Vagina (tissue), 2 donors: ENCODE data around the gene PCSK5. TPM values are rescaled to one million over a fixed set of nuclear protein-coding genes. Genes with fewer than 3 reads are reported as not detected.

Experiments
- DNase-seq, 2 donors: peaks; one replicate each; pipeline ENCODE4 v3.0.0-alpha.2; 2017; ENCODE audit errors: extremely low spot score in 2 of 2
- H3K27ac ChIP-seq: fragments of 200-600 bp; sonication (generic); one replicate; pipeline ENCODE4 v1.5.1; 2019
- H3K27me3 ChIP-seq: fragments of 200-600 bp; sonication (generic); one replicate; pipeline ENCODE4 v1.5.1; 2019
- H3K36me3 ChIP-seq, 2 donors: fragments of 200-600 bp; sonication (generic); one replicate each; pipeline ENCODE4 v1.5.1; 2017 to 2019
- H3K4me1 ChIP-seq: fragments of 200-600 bp; sonication (generic); one replicate; pipeline ENCODE4 v1.5.1; 2019
- H3K4me3 ChIP-seq, 2 donors: fragments of 200-600 bp; sonication (generic); 1 replicate in 1 of 2; 2 replicates in 1 of 2; pipeline ENCODE4 v1.5.1; 2016 to 2019
- H3K9me3 ChIP-seq: fragments of 200-600 bp; sonication (generic); one replicate; pipeline ENCODE4 v1.5.1; 2019
- POLR2A ChIP-seq, 2 donors: fragments of 450-650 bp; IDR thresholded peaks; one replicate each; pipeline ENCODE4 v1.6.1; 2017; ENCODE audit warnings: antibody characterized with exemption in 2 of 2, mild to moderate bottlenecking in 2 of 2, moderate library complexity in 2 of 2
- POLR2AphosphoS5 ChIP-seq, 2 donors: sonication (generic); formaldehyde crosslinking; IDR thresholded peaks; one replicate each; pipeline ENCODE4 v1.9.0; 2017; ENCODE audit warnings: antibody characterized with exemption in 2 of 2, mild to moderate bottlenecking in 2 of 2, low read depth in 1 of 2; ENCODE audit not compliant: insufficient read depth in 1 of 2
- intact Hi-C: fragments of 100-400 bp; cut with DNase I; formaldehyde crosslinking; loops from one replicate; pipeline ENCODE4 v1.15.1; 2023
- total RNA-seq: library from RNA; depleted of rRNA; stranded (reverse); fragments of >200 nt; gene quantifications from one replicate; pipeline ENCODE4 v1.2.3, GENCODE V29; 2016
- TF ChIP-seq, protein P1 (sequence below), 3 experiments: fragments of 450-650 bp in 2 of 3; fragments of 200-600 bp in 1 of 3; sonication (generic) in 1 of 3; IDR thresholded peaks; one replicate each; pipeline ENCODE4 v1.5.1; 2017 to 2019; ENCODE audit warnings: antibody characterized with exemption in 3 of 3, mild to moderate bottlenecking in 2 of 3, moderate library complexity in 2 of 3

Gene PCSK5
- total RNA-seq, 1 donor from 2014 or later: 22.6 TPM

DNA sequence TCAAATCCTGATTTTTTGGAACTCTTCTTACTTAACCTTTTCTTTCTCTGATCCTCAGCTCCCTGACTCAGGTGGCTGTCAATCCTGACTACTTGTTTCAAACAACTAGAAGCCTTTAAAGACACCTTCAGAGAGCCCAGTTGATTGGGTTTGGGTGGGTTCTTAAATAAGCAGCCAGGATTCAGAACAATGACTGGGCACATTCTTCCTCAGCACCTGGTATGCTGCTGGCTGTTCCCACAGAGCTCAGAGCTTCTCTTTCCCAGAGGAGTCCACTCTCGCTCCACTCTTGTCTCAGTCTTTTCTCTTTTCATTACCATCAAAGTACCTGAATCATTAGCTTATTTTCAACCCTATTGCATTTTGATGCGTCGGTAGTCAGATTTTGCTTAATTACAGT is 22.5 kb downstream of the PCSK5 start:
- no peak for TF ChIP-seq POLR2AphosphoS5 (IDR thresholded peaks at IDR 0.05; ENCODE audit: insufficient read depth in 1 of 2, low read depth in 1 of 2)
- TF ChIP-seq POLR2A (IDR thresholded peaks at IDR 0.05): no peak
- TF ChIP-seq, protein P1, sequence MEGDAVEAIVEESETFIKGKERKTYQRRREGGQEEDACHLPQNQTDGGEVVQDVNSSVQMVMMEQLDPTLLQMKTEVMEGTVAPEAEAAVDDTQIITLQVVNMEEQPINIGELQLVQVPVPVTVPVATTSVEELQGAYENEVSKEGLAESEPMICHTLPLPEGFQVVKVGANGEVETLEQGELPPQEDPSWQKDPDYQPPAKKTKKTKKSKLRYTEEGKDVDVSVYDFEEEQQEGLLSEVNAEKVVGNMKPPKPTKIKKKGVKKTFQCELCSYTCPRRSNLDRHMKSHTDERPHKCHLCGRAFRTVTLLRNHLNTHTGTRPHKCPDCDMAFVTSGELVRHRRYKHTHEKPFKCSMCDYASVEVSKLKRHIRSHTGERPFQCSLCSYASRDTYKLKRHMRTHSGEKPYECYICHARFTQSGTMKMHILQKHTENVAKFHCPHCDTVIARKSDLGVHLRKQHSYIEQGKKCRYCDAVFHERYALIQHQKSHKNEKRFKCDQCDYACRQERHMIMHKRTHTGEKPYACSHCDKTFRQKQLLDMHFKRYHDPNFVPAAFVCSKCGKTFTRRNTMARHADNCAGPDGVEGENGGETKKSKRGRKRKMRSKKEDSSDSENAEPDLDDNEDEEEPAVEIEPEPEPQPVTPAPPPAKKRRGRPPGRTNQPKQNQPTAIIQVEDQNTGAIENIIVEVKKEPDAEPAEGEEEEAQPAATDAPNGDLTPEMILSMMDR (IDR thresholded peaks at IDR 0.05): no peak
- Histone ChIP-seq H3K36me3 (no peaks in the 10 kb centered on the region), H3K4me3 (no peak overlapping the region), H3K4me1 (peaks cover 20% of the 10 kb centered on the region), H3K9me3 (no peaks in the 10 kb centered on the region), H3K27me3 (no peaks in the 10 kb centered on the region), H3K27ac (no peak overlapping the region)
- intact Hi-C loops: no loop called here
- DNase-seq: no peak

DNA sequence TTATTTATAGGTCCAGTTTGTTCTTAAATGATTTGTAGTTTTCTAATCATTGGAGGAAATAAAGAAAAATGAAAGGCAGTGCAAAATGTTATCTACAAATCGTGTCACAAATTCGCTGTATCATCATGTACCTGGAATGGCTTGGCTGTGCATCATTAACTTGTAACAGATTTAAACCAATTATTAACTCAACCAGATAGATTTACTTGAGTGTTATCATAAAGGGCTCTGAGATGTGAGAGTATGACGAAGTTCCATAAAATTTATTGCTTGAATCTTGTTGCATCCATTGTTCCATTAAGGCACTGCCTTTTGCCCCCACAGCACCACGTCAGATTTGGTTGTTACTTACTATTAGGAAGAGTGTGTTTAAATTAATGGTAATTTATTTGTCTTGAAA is 23.5 kb downstream of the PCSK5 start:
- H3K27ac ChIP-seq: no peak overlapping the region
- no peaks in the 10 kb centered on the region for H3K27me3 ChIP-seq
- no peaks in the 10 kb centered on the region for H3K9me3 ChIP-seq
- no peak for DNase-seq
- no peak overlapping the region for H3K4me3 ChIP-seq
- no peaks in the 10 kb centered on the region for H3K36me3 ChIP-seq
- intact Hi-C loops: no loop called here
- TF ChIP-seq, protein P1 (IDR thresholded peaks at IDR 0.05): no peak
- no peak for TF ChIP-seq POLR2AphosphoS5 (IDR thresholded peaks at IDR 0.05; ENCODE audit: insufficient read depth in 1 of 2, low read depth in 1 of 2)
- no peak for TF ChIP-seq POLR2A (IDR thresholded peaks at IDR 0.05)
- peaks cover 17% of the 10 kb centered on the region for H3K4me1 ChIP-seq

DNA sequence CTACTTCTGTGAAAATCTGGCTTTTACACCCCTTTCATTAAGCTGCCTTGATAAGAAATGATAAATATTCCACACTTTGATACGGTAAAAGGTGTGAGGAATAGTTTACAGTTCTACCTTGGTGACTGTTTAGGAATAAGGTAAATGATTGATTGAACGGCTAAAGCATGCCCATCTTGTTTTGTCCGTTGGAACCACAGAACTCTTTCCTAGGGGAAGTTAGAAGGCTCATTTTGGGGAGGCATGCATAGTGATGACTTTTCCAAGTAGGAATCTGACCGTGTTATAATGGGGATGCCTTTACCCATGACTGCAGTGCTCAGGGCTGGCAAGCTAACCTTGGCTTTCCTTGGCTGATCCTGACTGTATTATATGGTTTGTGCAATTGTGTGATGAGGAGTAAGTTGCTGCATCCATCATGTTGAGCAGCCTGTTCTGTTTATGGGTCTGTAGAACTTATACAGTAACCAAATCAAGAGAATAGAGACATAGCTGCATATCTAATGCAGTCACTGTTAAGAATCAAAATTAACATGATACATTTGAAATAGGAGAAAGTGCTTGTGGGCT is 24.5 kb downstream of the PCSK5 start:
- Histone ChIP-seq H3K27ac (no peak overlapping the region), H3K9me3 (no peaks in the 10 kb centered on the region), H3K4me1 (peaks cover 7% of the 10 kb centered on the region), H3K27me3 (no peaks in the 10 kb centered on the region), H3K36me3 (no peaks in the 10 kb centered on the region), H3K4me3 (no peak overlapping the region)
- no peak for DNase-seq
- TF ChIP-seq POLR2A (IDR thresholded peaks at IDR 0.05): no peak
- no peak for TF ChIP-seq POLR2AphosphoS5 (IDR thresholded peaks at IDR 0.05; ENCODE audit: insufficient read depth in 1 of 2, low read depth in 1 of 2)
- TF ChIP-seq, protein P1 (IDR thresholded peaks at IDR 0.05): no peak
- intact Hi-C loops: no loop called here

DNA sequence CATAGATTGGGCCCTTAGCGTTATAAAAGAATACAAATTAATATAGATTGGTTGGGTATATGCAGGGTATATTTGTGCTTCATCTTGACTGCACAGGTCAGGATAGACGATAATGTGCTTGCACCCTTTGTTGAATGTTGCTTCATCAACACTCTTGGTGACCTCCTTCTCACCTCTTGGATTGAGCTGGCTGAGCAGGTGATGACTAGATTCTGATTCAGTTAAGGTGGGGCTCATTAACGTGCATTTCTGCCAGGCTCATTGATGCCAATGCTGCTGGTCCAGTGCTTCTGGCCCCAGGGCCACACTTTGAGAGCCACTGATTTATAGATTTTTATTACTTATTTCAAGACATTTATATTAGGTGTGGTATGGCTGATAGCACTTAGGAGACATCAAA is 27.7 kb downstream of the PCSK5 start:
- H3K36me3 ChIP-seq: no peaks in the 10 kb centered on the region
- DNase-seq: no peak
- no peak overlapping the region for H3K27ac ChIP-seq
- intact Hi-C loops: no loop called here
- no peak overlapping the region for H3K4me3 ChIP-seq
- H3K4me1 ChIP-seq: no peaks in the 10 kb centered on the region
- H3K9me3 ChIP-seq: no peaks in the 10 kb centered on the region
- H3K27me3 ChIP-seq: no peaks in the 10 kb centered on the region
- TF ChIP-seq POLR2A (IDR thresholded peaks at IDR 0.05) (no peak), POLR2AphosphoS5 (IDR thresholded peaks at IDR 0.05; ENCODE audit: insufficient read depth in 1 of 2, low read depth in 1 of 2) (peak in 1 of 2 donors; percentile 48)
- TF ChIP-seq, protein P1 (IDR thresholded peaks at IDR 0.05): no peak

DNA sequence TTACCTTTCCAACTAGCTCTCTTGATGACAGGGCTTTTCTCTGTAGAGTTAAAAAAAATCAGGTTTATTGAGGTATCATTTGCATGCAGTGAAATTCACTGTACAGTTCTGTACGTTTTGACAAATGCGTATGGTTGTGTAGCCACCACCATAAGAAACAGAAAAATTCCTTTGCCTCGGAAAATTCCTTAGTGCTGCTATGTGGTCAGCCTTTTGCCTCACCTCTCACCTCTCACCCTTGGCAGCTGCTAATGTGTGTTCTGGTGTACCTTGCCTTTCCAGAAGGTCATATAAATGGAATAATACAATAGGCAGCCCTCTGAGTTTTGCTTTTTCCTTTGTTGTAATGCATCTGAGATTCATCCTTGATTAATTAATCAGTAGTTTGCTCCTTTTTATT is 28.4 kb downstream of the PCSK5 start:
- Histone ChIP-seq H3K9me3 (no peaks in the 10 kb centered on the region), H3K4me3 (no peak overlapping the region), H3K4me1 (no peaks in the 10 kb centered on the region), H3K27ac (no peak overlapping the region), H3K27me3 (no peaks in the 10 kb centered on the region), H3K36me3 (no peaks in the 10 kb centered on the region)
- TF ChIP-seq, protein P1 (IDR thresholded peaks at IDR 0.05): no peak
- no peak for TF ChIP-seq POLR2AphosphoS5 (IDR thresholded peaks at IDR 0.05; ENCODE audit: insufficient read depth in 1 of 2, low read depth in 1 of 2)
- TF ChIP-seq POLR2A (IDR thresholded peaks at IDR 0.05): no peak
- DNase-seq: no peak
- intact Hi-C loops: no loop called here
